Stimulated activated CD4-positive, alpha-beta T cell treated with anti-CD3 and anti-CD28 coated beads, Interleukin-1b, Interleukin-23, amount 100 ng/mL, for 4 hours (primary cell): ENCODE data around the gene SLC12A6.

Experiments
- DNase-seq, 2 donors: peaks; one replicate each; pipeline ENCODE4 v3.0.0-alpha.2; 2020; ENCODE audit warnings: low read depth in 2 of 2

Gene SLC12A6

GRCh38 chr15:34330279-34330678 lies 7.3 kb downstream of the SLC12A6 start:
- no peak for DNase-seq

- DNase-seq = no peak
These were observed 8.6 kb downstream of the SLC12A6 start for GRCh38 chr15:34329006-34329405.

GRCh38 chr15:34327906-34328305 lies 9.7 kb downstream of the SLC12A6 start:
- DNase-seq = no peak

- no peak for DNase-seq
These were observed 12.2 kb downstream of the SLC12A6 start for GRCh38 chr15:34325368-34325767.

GRCh38 chr15:34324933-34325332 lies 12.6 kb downstream of the SLC12A6 start:
- DNase-seq = no peak

GRCh38 chr15:34323217-34323616 lies 14.4 kb downstream of the SLC12A6 start:
- DNase-seq = no peak

GRCh38 chr15:34318277-34319079 lies 19.1 kb downstream of the SLC12A6 start:
- no peak for DNase-seq

- DNase-seq = no peak
These were observed 22.8 kb downstream of the SLC12A6 start for GRCh38 chr15:34314491-34315490.

- DNase-seq = no peak
These were observed 26.0 kb downstream of the SLC12A6 start for GRCh38 chr15:34311563-34311962.

- no peak for DNase-seq
These were observed 33.0 kb downstream of the SLC12A6 start for GRCh38 chr15:34304613-34305012.

- no peak for DNase-seq
These were observed 36.5 kb downstream of the SLC12A6 start for GRCh38 chr15:34301058-34301457.

GRCh38 chr15:34297059-34297458 lies 40.5 kb downstream of the SLC12A6 start:
- no peak for DNase-seq

- no peak for DNase-seq
These were observed 45.0 kb downstream of the SLC12A6 start for GRCh38 chr15:34292621-34293020.

GRCh38 chr15:34284937-34285336 lies 52.6 kb downstream of the SLC12A6 start:
- DNase-seq = no peak

- no peak for DNase-seq
These were observed 55.2 kb downstream of the SLC12A6 start for GRCh38 chr15:34282384-34282783.

GRCh38 chr15:34280193-34280592 lies 57.4 kb downstream of the SLC12A6 start:
- DNase-seq = no peak

- no peak for DNase-seq
These were observed 58.2 kb downstream of the SLC12A6 start for GRCh38 chr15:34279368-34279767.

- no peak for DNase-seq
These were observed 61.9 kb downstream of the SLC12A6 start for GRCh38 chr15:34275721-34276120.

- no peak for DNase-seq
These were observed 62.4 kb downstream of the SLC12A6 start for GRCh38 chr15:34275154-34275553.

GRCh38 chr15:34271493-34271892 lies 66.1 kb downstream of the SLC12A6 start:
- no peak for DNase-seq

GRCh38 chr15:34266751-34267150 lies 70.8 kb downstream of the SLC12A6 start:
- DNase-seq = no peak

GRCh38 chr15:34264076-34264475 lies 73.5 kb downstream of the SLC12A6 start:
- no peak for DNase-seq

GRCh38 chr15:34262362-34262761 lies 75.2 kb downstream of the SLC12A6 start:
- DNase-seq = no peak
